GM19035 (cell line): ENCODE results near the gene PET100.

Experiments
- ATAC-seq: cut with Tn5 transposase; IDR thresholded peaks from one replicate; pipeline ENCODE4 v1.9.1; 2021; ENCODE audit not compliant: unreplicated experiment

Gene PET100

GRCh38 chr19:7629347-7630054 is at the start of gene PET100, which contains the start of gene XAB2:
Gene PET100 (plus strand): TSS chr19:7629793. CDS start chr19:7629834, 41 bp downstream.
Gene XAB2 (minus strand): TSS chr19:7629545. CDS start chr19:7629527, 18 bp downstream.
- ATAC-seq: peak; percentile 91

- ATAC-seq: no peak
These were observed 47.1 kb upstream of the PET100 start for GRCh38 chr19:7582446-7582845.

GRCh38 chr19:7589822-7590221 is 39.8 kb upstream of the PET100 start:
- ATAC-seq: no peak

GRCh38 chr19:7590256-7590655 is 39.3 kb upstream of the PET100 start:
- ATAC-seq: no peak

GRCh38 chr19:7595466-7596133 is 34.0 kb upstream of the PET100 start, which contains the start of gene CAMSAP3:
Gene CAMSAP3 (plus strand): TSS chr19:7595863. CDS start chr19:7596003, 140 bp downstream.
- ATAC-seq: no peak

GRCh38 chr19:7596211-7596937 is 33.2 kb upstream of the PET100 start:
- ATAC-seq: no peak

- ATAC-seq: no peak
These were observed 31.9 kb upstream of the PET100 start for GRCh38 chr19:7597689-7598088.

GRCh38 chr19:7598180-7598579 is 31.4 kb upstream of the PET100 start:
- no peak for ATAC-seq

- no peak for ATAC-seq
These were observed 28.9 kb upstream of the PET100 start for GRCh38 chr19:7600721-7601120.

GRCh38 chr19:7602240-7602934 is 27.2 kb upstream of the PET100 start:
- no peak for ATAC-seq

GRCh38 chr19:7602935-7603497 is 26.6 kb upstream of the PET100 start:
- no peak for ATAC-seq

- ATAC-seq: no peak
These were observed 25.7 kb upstream of the PET100 start for GRCh38 chr19:7603919-7604318.

GRCh38 chr19:7605490-7606222 is 23.9 kb upstream of the PET100 start:
- no peak for ATAC-seq

- ATAC-seq: no peak
These were observed 23.3 kb upstream of the PET100 start for GRCh38 chr19:7606289-7606688.

- ATAC-seq: no peak
These were observed 22.2 kb upstream of the PET100 start for GRCh38 chr19:7607212-7607873.

GRCh38 chr19:7607874-7608560 is 21.6 kb upstream of the PET100 start:
- no peak for ATAC-seq

GRCh38 chr19:7610491-7611240 is 18.9 kb upstream of the PET100 start:
- ATAC-seq: no peak

- no peak for ATAC-seq
These were observed 17.9 kb upstream of the PET100 start for GRCh38 chr19:7611541-7612279.
